HepG2 (cell line): ENCODE results near the gene HABP4. TPM values are rescaled to one million over a fixed set of nuclear protein-coding genes. Genes with fewer than 3 reads are reported as not detected.
A peak's percentile ranks its signal among the peaks of the same experiment; 100 is the strongest.

ENCODE experiments used
- ARNT ChIP-seq: fragments of 450-650 bp; IDR thresholded peaks from 2 replicates; pipeline ENCODE4 v1.6.1; 2017
- DMAP1 ChIP-seq: IDR thresholded peaks from 2 replicates; pipeline ENCODE4 v1.6.1; 2016
- ESRRA ChIP-seq: sonication (generic); formaldehyde crosslinking; IDR thresholded peaks from 2 replicates; pipeline ENCODE4 v1.5.1; 2020; ENCODE audit warnings: mild to moderate bottlenecking, low read depth, missing genetic modification reagents
- GLMP ChIP-seq: sonication (generic); formaldehyde crosslinking; IDR thresholded peaks from 2 replicates; pipeline ENCODE4 v1.9.0; 2021; ENCODE audit warnings: missing genetic modification reagents, mild to moderate bottlenecking, borderline replicate concordance
- KLF12 ChIP-seq: sonication (generic); formaldehyde crosslinking; IDR thresholded peaks from 2 replicates; pipeline ENCODE4 v1.4.0; 2020; ENCODE audit warnings: missing genetic modification reagents, borderline replicate concordance
- MTA1 ChIP-seq: sonication (generic); formaldehyde crosslinking; IDR thresholded peaks from 2 replicates; pipeline ENCODE4 v1.4.0; 2020; ENCODE audit warnings: missing genetic modification reagents, mild to moderate bottlenecking, borderline replicate concordance
- NFRKB ChIP-seq: fragments of 450-650 bp; IDR thresholded peaks from 2 replicates; pipeline ENCODE4 v1.6.1; 2017
- REL ChIP-seq: sonication (generic); formaldehyde crosslinking; conservative IDR thresholded peaks from 2 replicates; pipeline ENCODE4 v1.8.0; 2022; ENCODE audit warnings: mild to moderate bottlenecking, missing genetic modification reagents, moderate library complexity
- SSRP1 ChIP-seq: IDR thresholded peaks from 2 replicates; pipeline ENCODE4 v1.6.1; 2016; ENCODE audit warnings: control low read depth
- TRIM24 ChIP-seq: sonication (generic); formaldehyde crosslinking; IDR thresholded peaks from 2 replicates; pipeline ENCODE4 v1.8.0; 2022; ENCODE audit warnings: mild to moderate bottlenecking, missing genetic modification reagents
- ZBED4 ChIP-seq: sonication (generic); formaldehyde crosslinking; IDR thresholded peaks from 2 replicates; pipeline ENCODE4 v1.4.0; 2020; ENCODE audit warnings: missing genetic modification reagents, borderline replicate concordance
- ZBTB33 ChIP-seq: sonication (generic); formaldehyde crosslinking; IDR thresholded peaks from 2 replicates; pipeline ENCODE4 v1.4.0; 2020; ENCODE audit warnings: missing genetic modification reagents
- ZFP62 ChIP-seq: sonication (generic); formaldehyde crosslinking; IDR thresholded peaks from 2 replicates; pipeline ENCODE4 v1.4.0; 2020; ENCODE audit warnings: missing genetic modification reagents
- ZFP82 ChIP-seq: sonication (generic); formaldehyde crosslinking; IDR thresholded peaks from 2 replicates; pipeline ENCODE4 v1.5.1; 2020; ENCODE audit warnings: mild to moderate bottlenecking, missing genetic modification reagents, borderline replicate concordance
- ZFYVE20 ChIP-seq: sonication (generic); formaldehyde crosslinking; IDR thresholded peaks from 2 replicates; pipeline ENCODE4 v1.8.0; 2023; ENCODE audit warnings: low read depth, mild to moderate bottlenecking, moderate library complexity, missing genetic modification reagents, borderline replicate concordance
- ZMYM2 ChIP-seq: sonication (generic); formaldehyde crosslinking; IDR thresholded peaks from 2 replicates; pipeline ENCODE4 v1.8.0; 2022; ENCODE audit warnings: mild to moderate bottlenecking, missing genetic modification reagents
- ZNF3 ChIP-seq: IDR thresholded peaks from 2 replicates; pipeline ENCODE4 v1.7.0; 2017; ENCODE audit warnings: inconsistent platforms
- ZNF614 ChIP-seq: IDR thresholded peaks from 2 replicates; pipeline ENCODE4 v1.6.1; 2018; ENCODE audit warnings: missing biosample characterization, missing genetic modification reagents, inconsistent platforms, borderline replicate concordance
- ZNF619 ChIP-seq: sonication (generic); formaldehyde crosslinking; IDR thresholded peaks from 2 replicates; pipeline ENCODE4 v1.4.0; 2020; ENCODE audit warnings: mild to moderate bottlenecking, missing genetic modification reagents
- ZNF766 ChIP-seq: sonication (generic); formaldehyde crosslinking; IDR thresholded peaks from 2 replicates; pipeline ENCODE4 v1.5.0; 2020; ENCODE audit warnings: missing genetic modification reagents, borderline replicate concordance
- ZNF780A ChIP-seq: sonication (generic); formaldehyde crosslinking; IDR thresholded peaks from 2 replicates; pipeline ENCODE4 v1.8.0; 2022; ENCODE audit warnings: mild to moderate bottlenecking, missing genetic modification reagents, moderate library complexity
- ZNF841 ChIP-seq: sonication (generic); formaldehyde crosslinking; IDR thresholded peaks from 2 replicates; pipeline ENCODE4 v1.8.1; 2023; ENCODE audit warnings: missing genetic modification reagents, borderline replicate concordance
- polyA plus RNA-seq, 8 experiments: library from polyadenylated mRNA; depleted of rRNA in 3 of 8; stranded (reverse) in 7 of 8; unstranded in 1 of 8; fragments of >200 nt; fragmentation: Illumina TruSeq in 4 of 8; extraction: Trizol in 4 of 8; gene quantifications; 2 replicates each; pipeline versions ENCODE4 v1.2.1 to v1.2.3, GENCODE V29; 2011 to 2016; ENCODE audit warnings: low read depth in 4 of 8, missing spikeins in 1 of 8, mixed read lengths in 1 of 8; ENCODE audit not compliant: insufficient read depth in 1 of 8
- total RNA-seq, 5 experiments: library from RNA; depleted of rRNA; stranded (reverse); fragments of >200 nt; fragmentation: Illumina TruSeq; extraction: Trizol; gene quantifications; 2 replicates each; pipeline ENCODE4 v1.2.3, GENCODE V29; 2016; ENCODE audit warnings: low read depth in 1 of 5
- TF ChIP-seq, protein P1 (sequence below): sonication (generic); formaldehyde crosslinking; IDR thresholded peaks from 2 replicates; pipeline ENCODE4 v1.5.0; 2020; ENCODE audit warnings: missing genetic modification reagents

Gene HABP4
- total and polyA plus RNA-seq, 2 of the 13 experiments (the other 11 are each of a cell fraction or from before 2014, with no cell fraction given), result 14.3 to 26.6 TPM

GRCh38 chr9:96492993-96493531 is 43.1 kb downstream of the HABP4 start (continued):
- no peak for TF ChIP-seq ZBED4 (CRISPR knock-in tag)
- no peak for TF ChIP-seq TRIM24 (CRISPR knock-in tag)
- no peak for TF ChIP-seq DMAP1 (CRISPR knock-in tag)
- no peak for TF ChIP-seq ESRRA
- TF ChIP-seq ZFYVE20 (CRISPR knock-in tag), result no peak
- TF ChIP-seq ZNF619 (CRISPR knock-in tag), result no peak
- TF ChIP-seq ZMYM2 (CRISPR knock-in tag), result no peak
- TF ChIP-seq KLF12 (CRISPR knock-in tag), result no peak
- 0 out of 2 replicates have a peak, but pooled peaks have one; percentile 21 for TF ChIP-seq ZBTB33 (CRISPR knock-in tag)
- no peak for TF ChIP-seq ZNF780A (CRISPR knock-in tag)
- no peak for TF ChIP-seq ZFP62
- no peak for TF ChIP-seq GLMP (CRISPR knock-in tag)
- TF ChIP-seq MTA1 (CRISPR knock-in tag), result no peak
- TF ChIP-seq, protein P1, sequence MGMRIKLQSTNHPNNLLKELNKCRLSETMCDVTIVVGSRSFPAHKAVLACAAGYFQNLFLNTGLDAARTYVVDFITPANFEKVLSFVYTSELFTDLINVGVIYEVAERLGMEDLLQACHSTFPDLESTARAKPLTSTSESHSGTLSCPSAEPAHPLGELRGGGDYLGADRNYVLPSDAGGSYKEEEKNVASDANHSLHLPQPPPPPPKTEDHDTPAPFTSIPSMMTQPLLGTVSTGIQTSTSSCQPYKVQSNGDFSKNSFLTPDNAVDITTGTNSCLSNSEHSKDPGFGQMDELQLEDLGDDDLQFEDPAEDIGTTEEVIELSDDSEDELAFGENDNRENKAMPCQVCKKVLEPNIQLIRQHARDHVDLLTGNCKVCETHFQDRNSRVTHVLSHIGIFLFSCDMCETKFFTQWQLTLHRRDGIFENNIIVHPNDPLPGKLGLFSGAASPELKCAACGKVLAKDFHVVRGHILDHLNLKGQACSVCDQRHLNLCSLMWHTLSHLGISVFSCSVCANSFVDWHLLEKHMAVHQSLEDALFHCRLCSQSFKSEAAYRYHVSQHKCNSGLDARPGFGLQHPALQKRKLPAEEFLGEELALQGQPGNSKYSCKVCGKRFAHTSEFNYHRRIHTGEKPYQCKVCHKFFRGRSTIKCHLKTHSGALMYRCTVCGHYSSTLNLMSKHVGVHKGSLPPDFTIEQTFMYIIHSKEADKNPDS (CRISPR knock-in tag), result no peak
- no peak for TF ChIP-seq ZNF3 (CRISPR knock-in tag)
- TF ChIP-seq ZFP82, result no peak
- no peak for TF ChIP-seq ZNF766 (CRISPR knock-in tag)
- TF ChIP-seq REL (CRISPR knock-in tag), result no peak
- 0 out of 2 replicates have a peak, but pooled peaks have one; percentile 25 for TF ChIP-seq SSRP1 (CRISPR knock-in tag)
- no peak for TF ChIP-seq ZNF841
- no peak for TF ChIP-seq ZNF614 (CRISPR knock-in tag)
- TF ChIP-seq NFRKB, result no peak
- no peak for TF ChIP-seq ARNT
